ENCODE measurements around the gene MRPL28. TPM values are rescaled to one million over a fixed set of nuclear protein-coding genes. Genes with fewer than 3 reads are reported as not detected.

MRPL28 gene
- total RNA-seq, 1 experiment from 2014 or later, result 78.0 TPM

DNA sequence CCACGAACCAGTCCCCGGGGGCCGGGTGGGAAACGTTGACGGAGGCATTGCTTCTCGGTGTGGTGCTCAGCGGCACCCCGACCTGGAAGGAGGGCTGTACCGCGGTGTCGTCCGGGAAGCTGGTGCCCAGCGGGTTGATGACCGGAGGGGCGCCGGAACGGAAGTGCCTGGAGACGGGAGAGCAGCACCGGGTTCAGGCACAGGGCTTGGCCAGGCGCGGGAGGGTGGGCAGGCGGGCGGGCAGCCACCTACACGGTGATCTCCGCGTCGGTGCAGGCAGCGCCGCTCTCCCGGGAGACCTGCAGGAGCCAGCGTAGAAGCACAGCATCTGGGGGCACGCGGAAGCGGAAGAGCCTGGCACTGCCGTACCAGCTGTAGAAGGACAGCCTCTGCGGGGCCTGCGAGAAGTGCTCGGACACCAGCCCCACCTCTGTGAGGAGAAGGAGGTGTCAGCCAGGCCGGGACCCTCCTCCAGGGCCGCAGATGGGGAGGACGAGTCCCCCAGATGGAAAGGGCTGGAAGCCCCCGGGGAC is 7.1 kb upstream of the MRPL28 start:
- in situ Hi-C loops (cut with HindIII; ENCODE audit: low pct_unique_long_range_greater_than_20kb, low sequenced_read_pairs), result no loop called here
- no peak for DNase-seq (ENCODE audit: low read depth, low spot score)

DNA sequence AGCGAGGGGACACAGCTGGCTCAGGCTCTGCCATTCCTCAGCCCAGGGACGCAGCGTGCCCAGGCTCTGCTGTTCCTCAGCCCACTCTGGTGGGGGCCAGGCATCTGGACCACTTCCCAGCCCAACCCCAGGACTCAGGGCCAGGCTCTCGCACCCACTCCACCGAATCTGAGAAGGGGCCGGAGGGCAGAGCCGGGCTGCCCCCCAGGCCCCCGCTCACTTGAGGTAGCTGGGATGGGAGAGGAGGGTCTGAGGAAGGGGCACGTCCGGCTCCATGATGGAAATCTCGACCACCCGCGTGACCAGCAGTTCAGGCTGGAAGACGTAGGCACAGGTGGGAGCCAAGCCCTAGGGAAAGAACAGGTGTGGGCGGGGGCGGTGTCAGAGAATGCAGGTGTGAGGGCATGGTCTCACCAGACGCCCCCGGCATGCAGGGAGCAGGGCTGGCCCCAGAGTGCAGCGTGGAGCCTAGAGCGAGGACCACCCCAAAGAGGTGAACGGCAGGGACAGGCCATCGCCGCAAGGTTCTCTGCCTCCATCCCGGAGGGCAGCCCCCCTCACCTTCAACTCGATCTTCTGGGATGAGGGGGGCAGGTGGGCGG is 6.6 kb upstream of the MRPL28 start:
- in situ Hi-C loops (cut with HindIII; ENCODE audit: low pct_unique_long_range_greater_than_20kb, low sequenced_read_pairs), result no loop called here
- no peak for DNase-seq (ENCODE audit: low read depth, low spot score)

DNA sequence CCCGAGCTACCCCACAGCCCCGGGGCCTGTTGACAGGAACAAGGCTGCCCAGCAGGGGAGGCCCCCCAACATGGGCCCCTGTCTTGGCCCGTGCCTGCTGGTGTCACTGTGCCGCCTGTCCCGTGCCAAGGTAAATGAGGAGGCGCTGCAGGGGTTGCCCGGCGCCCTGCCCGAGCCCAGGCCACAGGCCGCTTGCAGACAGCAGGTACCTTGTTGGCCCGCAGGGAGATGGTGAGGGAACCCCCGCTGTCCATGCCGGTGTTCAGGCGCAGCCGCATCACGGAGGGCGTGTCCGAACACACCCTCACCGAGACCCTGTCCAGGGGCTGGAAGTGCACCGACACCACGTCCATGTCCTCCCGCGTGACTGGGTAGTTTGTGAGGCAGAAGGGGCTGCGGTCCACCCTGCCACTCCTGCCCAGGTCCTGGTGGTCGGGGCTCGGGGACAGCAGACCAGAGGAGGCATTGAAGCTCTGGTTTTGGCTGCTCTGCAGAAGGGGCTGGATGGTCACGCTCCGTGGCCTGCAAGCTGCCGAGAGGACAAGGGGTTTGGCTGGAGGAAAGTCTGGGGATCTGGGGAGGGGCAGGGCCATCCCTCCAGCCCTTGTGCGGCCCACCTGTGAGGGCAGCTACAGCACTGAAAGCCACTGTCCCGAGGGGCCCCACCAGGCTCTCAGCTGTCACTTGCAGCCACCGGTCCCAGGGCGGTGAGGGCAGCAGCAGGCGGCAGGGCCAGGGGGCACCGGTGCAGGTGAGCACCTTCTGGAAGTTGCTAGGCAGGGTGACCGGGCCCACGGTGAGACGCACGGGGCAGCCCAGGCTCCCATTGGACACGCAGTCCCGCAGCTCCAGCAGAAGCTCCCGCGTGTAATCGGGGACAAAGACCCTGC is 5.8 kb upstream of the MRPL28 start:
- DNase-seq (ENCODE audit: low read depth, low spot score), result no peak
- in situ Hi-C loops (cut with HindIII; ENCODE audit: low pct_unique_long_range_greater_than_20kb, low sequenced_read_pairs), result no loop called here

DNA sequence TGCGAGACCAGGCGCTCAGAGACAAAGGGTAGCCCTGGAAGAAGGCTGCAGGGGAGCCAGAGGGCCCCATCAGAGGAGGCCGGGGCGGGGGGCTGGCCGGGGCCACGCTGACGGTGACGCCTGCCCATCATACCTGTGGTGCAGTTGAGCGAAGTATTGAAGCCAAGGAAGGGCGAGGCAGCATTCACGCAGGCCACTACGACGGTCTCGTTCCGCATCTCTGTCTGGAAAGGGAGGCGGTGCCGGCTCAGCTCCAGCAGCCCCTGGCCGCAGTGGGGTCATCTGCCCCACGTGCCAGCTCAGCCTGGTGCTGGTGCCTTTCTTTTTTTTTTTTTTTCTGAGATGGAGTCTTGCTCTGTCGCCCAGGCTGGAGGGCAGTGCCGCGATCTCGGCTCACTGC is 4.9 kb upstream of the MRPL28 start:
- DNase-seq (ENCODE audit: low read depth, low spot score), result no peak
- in situ Hi-C loops (cut with HindIII; ENCODE audit: low pct_unique_long_range_greater_than_20kb, low sequenced_read_pairs), result no loop called here

DNA sequence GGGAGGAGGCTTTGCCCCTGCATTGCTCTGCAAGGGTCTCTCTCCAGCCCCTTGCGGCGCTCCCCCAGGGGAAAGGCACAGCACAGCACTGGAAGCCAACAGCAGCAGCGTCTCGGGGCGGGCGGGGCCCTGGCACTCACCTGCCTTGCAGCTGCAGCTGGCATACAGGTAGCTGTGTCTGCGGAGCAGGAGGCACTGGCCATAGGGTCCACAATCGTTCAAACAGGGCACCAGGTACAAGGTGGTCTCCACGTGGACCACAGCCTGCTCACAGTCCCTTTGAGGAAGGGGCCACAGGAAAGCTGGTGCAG is 4.2 kb upstream of the MRPL28 start:
- in situ Hi-C loops (cut with HindIII; ENCODE audit: low pct_unique_long_range_greater_than_20kb, low sequenced_read_pairs), result no loop called here
- no peak for DNase-seq (ENCODE audit: low read depth, low spot score)

DNA sequence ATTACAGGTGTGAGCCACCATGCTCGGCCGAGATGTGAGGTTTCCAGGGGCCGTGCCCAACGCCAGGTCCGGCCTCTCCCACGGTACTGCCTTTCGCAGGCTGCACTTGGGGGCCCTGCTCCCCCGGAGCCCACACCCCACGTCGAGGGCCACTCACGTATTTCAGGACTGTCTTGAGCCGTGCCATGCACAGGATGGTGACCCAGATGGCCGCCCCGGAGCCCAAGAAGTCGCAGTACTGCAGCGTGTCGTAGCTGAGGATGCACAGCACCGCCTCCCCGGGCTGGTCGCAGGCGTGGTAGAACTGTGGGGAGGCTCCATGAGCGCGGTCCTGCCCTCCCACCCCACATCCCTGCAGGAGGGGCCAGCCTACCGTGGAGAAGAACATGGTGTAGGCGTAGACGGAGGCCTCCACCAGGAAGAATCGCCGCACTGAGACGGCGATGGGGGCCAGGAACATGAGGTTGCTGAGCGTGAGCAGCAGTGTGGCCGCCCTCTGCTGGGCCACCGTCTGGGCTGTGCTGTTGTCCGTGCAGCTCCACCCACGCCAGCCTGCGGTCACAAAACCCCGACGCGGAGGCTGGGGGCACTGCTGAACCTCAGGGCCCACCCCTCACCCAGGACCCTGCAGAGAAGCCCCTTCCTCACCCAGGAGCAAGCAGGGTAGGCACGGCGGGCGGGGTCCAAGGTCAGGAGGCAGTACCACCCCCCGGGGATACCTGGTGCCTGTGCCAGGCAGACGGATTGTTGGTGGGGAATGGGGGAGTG is 3.7 kb upstream of the MRPL28 start:
- no peak for DNase-seq (ENCODE audit: low read depth, low spot score)
- in situ Hi-C loops (cut with HindIII; ENCODE audit: low pct_unique_long_range_greater_than_20kb, low sequenced_read_pairs), result no loop called here

DNA sequence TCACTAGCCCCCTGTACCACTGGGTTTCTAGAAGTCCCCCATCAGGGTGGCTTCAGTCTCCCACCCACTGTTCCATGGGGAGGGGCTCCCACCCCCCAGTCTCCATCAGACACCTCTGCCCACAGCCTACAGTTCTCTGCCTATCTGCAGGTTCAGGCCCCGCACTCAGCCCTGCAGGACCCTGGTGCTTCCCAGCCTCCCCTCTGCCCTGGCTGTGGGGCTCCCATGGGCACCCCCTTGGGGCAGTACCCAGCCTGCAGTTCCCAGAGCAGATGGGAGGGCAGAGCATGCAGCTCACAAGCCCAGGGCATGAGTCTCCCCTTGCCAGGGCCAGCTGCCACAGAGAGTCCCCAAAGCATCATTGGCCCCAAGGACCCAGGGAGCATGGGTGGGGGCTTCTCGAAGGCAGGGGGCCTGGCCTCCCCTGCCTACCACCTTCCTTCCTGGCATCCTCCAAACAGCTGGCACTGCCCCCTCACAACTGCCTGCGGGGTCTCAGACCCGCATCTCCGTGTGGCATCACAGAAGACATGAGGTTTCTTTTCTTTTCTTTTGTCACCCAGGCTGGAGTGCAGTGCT is 2.8 kb upstream of the MRPL28 start:
- in situ Hi-C loops (cut with HindIII; ENCODE audit: low pct_unique_long_range_greater_than_20kb, low sequenced_read_pairs), result no loop called here
- DNase-seq (ENCODE audit: low read depth, low spot score), result no peak

DNA sequence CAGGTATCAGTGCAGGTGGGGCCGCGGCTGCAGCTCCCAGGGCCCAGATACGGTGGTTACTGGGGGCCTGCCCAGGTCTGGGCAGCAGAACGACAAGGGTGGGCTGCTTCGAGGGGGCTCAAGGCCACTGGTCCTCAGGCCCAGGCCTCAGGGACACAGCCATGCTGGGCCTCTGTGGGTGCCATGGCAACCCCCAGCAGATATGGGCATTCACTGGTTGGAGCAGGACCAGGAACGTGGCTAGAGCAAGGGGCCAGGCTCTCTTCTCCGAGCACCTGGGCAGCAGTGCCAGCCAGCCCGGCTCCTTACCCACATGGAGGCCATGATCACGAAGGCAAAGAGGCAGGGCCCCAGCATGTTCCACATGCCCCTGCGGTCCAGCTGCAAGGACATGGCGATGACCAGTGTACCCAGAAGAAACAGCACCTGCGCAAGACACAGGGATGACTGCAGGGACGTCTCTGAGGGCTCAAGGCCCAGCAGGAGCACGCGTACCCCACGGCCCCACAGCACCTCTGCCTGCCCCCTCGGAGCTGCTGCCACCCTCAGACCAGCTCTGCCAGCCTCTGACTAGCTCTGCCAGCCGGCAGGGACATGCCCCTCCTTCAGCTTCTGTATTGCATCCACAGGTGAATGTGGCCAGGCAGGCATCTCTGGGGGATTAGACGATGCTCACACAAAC is 2.1 kb upstream of the MRPL28 start:
- in situ Hi-C loops (cut with HindIII; ENCODE audit: low pct_unique_long_range_greater_than_20kb, low sequenced_read_pairs), result no loop called here

DNA sequence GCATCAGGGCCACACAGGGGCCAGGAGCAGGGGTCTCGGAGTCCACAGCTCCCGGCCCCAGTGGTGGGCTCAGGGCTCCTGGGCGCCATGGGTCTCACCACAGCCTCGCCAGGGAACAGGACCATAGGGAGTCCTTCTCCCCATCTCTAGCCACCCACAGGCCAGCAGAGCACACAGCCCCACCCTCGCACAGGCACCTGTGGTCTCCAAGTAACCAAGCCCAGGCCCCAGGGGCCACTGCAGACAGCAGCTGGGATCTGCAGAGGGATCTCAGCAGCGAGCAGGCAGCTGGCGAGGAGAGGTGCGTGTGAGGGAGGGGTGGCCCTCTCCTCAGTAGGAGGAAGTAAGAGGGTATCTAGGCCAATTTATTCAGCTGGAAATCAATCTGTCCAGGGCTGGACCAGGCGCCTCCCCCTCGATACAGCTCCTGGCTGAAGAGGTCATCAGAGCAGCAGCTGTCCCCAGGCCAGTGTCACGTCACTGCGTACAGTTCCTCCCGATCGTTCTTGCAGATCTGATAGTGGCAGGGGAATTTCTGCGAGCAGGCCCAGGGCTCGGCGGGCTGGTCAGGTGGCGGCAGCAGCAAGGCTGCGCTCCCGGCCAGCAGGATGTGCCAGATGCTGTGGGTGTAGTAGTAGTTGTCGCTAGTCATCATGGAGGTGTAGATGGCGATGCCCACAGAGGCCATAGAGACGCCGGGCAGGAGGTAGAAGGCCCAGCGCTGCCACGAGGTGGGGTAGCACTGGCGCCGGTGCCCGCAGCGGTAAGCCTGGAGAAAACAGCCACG is 1.4 kb upstream of the MRPL28 start:
- no peak for DNase-seq (ENCODE audit: low read depth, low spot score)
- in situ Hi-C loops (cut with HindIII; ENCODE audit: low pct_unique_long_range_greater_than_20kb, low sequenced_read_pairs), result no loop called here

More for the DNA sequence above, 2.1 kb upstream of the MRPL28 start:
- DNase-seq (ENCODE audit: low read depth, low spot score), result no peak

DNA sequence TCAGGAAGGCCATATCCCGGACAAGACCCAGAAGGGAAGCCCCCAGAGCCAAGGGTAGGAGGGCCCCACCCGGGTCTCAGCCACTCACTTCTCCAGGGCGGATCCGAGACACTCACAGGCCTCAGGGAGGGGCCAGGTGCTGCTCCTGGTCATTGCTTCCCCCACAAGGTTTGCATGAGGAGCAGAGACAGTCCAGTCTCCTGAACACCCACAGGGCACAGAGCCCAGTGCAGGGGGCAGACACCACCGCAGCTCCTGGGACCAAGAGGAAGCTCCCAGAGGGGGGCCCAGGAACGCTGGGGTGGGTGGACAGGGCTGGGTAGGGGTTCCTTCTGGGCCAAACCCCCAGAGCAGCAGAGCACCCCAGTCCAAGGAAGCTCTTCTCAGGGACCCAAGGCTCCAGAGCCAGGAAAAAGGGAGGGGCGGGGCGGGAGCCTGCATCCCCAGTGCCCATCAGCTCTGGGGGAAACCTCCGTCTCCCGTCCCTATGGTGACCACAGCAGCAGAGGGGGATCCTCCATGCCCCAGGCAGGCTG is 709 bp upstream of the MRPL28 start:
- in situ Hi-C loops (cut with HindIII; ENCODE audit: low pct_unique_long_range_greater_than_20kb, low sequenced_read_pairs), result no loop called here
- DNase-seq (ENCODE audit: low read depth, low spot score), result no peak

DNA sequence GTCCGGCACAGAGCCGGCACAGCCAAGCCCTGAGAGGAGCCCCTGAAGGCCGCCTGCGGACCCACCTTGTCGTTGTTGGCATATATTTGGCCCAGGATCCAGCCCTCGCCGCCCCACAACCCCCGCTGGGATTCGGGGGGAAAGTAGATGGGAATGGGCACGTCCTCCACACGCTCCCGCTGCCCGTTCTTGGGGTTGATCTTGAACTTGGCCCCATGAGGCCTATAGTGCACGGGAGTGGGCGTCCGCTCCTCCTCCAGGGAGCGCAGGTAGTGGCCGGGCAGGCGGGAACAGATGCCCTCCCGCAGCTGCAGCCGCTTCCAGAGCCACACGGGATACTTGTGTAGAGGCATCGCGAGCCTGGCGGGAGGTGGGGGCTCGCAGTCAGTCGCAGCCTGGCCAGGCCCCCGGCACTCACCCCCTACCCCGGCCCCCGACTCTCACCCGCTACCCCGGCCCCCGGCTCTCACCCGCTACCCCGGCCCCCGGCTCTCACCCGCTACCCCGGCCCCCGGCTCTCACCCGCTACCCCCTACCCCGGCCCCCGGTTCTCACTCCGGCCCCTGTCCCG is 387 bp downstream of the MRPL28 start:
- in situ Hi-C loops (cut with HindIII; ENCODE audit: low pct_unique_long_range_greater_than_20kb, low sequenced_read_pairs), result no loop called here
- no peak for DNase-seq (ENCODE audit: low read depth, low spot score)

DNA sequence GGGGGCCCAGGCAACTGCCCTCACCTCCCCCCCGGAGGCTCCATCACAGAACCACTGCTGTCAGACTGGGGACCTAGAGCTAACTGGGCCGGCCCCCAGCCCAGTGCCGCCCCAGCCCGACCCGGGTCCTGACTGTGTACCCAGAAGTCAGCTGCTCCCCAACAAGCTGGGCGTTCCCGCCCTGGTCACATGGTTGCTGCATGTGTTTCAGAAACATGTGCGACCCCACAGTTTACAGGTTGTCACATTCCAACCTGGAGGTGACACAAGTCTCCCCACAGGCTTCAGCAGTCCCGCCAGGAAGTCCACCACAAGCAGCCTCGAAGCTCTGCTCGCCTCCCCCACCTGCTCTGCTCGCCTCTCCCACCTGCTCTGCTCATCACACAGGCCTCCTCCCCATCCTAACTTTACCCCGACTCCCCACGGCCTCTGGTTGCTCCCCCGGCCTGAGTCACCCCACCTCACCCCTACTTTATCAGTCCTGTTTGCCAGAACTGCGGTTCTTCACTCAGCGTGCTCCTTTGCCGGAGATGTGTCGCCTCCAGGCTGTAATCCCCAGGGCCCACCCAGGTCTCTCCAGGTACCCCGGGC is 968 bp downstream of the MRPL28 start:
- in situ Hi-C loops (cut with HindIII; ENCODE audit: low pct_unique_long_range_greater_than_20kb, low sequenced_read_pairs), result no loop called here
- no peak for DNase-seq (ENCODE audit: low read depth, low spot score)

DNA sequence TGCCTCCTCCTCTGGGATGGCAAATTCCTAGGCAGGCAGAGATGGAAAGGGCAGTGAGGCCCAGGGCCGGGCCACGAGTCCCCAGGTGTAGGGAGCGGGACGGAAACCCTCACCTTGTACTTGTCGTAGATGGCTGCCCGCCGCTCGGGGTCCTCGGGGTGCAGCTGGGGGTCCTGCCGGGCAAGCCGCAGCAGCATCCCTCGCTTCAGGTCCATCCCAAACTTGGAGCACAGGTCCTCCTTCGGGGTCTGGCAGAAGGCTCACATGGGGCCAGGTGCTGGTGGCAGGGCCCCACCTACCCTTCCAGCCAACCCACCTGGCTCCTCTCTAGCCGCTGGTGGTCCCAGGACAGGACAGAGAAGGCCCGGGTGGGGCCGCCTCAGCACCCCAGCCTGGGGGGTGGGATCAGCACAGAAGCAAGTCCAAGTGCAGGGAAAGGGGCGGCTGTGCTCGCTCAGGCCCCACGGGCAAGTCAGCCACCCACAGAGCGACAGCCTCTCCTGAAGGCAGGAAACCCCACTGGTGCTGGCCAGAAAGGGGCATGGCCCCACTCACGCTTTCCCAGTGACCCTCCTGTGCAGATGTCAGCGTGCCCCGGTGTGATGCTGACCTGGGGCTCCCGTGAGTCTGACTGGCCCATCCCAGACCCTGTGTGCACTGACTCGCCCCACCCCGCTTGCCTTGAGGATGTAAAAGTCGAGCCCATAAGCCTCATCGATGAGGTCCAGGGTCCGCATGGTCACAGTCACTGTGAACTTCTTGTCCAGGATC is 1.8 kb downstream of the MRPL28 start:
- in situ Hi-C loops (cut with HindIII; ENCODE audit: low pct_unique_long_range_greater_than_20kb, low sequenced_read_pairs), result no loop called here
- no peak for DNase-seq (ENCODE audit: low read depth, low spot score)

DNA sequence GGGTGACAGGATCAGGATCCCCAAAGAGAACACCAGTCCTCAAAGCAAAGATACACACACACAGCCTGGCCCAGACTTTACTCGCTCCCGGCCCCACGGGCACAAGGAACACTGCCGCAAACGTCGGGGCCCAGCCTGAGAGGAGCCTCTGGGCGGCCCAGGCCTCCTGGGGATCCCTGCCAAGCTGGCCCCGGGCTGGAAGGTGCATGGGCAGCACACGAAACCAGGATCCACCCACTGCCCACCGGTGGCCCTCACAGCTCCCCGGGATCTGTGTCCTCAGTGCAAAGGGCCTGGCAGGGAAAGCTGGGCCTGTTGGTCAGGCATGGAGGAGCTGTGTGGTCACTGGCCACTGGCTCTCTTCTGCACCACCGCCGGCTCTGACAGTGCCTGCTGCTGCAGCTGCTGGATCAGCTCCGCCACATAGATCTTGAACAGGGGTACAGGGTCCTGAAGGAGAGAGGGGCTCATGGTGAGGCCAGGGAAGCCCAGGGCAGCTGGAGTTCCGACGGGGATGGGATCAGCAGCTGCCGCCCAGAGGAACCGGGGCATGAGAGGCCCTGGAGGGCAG is 2.9 kb downstream of the MRPL28 start:
- in situ Hi-C loops (cut with HindIII; ENCODE audit: low pct_unique_long_range_greater_than_20kb, low sequenced_read_pairs), result no loop called here
- no peak for DNase-seq (ENCODE audit: low read depth, low spot score)

DNA sequence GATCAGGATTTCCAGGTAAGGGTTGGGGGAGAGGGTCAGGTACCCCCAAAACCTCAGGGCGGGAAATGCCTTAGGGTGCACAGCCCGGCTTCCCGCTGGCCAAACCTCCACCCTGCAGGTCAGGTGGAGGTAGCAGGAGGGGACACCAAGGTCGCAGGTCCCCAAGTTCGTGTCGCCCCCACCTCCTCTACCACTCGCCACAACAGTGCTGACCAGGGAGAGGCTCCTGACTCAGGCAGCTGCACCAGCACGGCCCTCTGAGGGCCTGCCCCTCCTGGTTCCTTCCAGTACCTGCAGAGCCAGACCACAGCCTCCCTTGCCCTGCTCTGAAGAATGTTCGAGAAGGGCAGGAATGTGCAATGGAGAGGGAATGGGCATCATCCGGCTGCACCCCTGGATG is 3.9 kb downstream of the MRPL28 start:
- in situ Hi-C loops (cut with HindIII; ENCODE audit: low pct_unique_long_range_greater_than_20kb, low sequenced_read_pairs), result no loop called here
- DNase-seq (ENCODE audit: low read depth, low spot score), result no peak

Data from SK-MEL-5 (cell line).